HepG2 (cell line): ENCODE results near the gene SLC38A3. TPM values are rescaled to one million over a fixed set of nuclear protein-coding genes. Genes with fewer than 3 reads are reported as not detected.

Experiments used
- BRCA1 ChIP-seq: sonication (generic); formaldehyde crosslinking; IDR thresholded peaks from 2 replicates; pipeline ENCODE4 v1.4.0; 2020; ENCODE audit warnings: missing genetic modification reagents
- ESRRA ChIP-seq: sonication (generic); formaldehyde crosslinking; IDR thresholded peaks from 2 replicates; pipeline ENCODE4 v1.5.1; 2020; ENCODE audit warnings: mild to moderate bottlenecking, low read depth, missing genetic modification reagents
- FOXJ3 ChIP-seq: sonication (generic); formaldehyde crosslinking; IDR thresholded peaks from 2 replicates; pipeline ENCODE4 v1.4.0; 2020; ENCODE audit warnings: missing genetic modification reagents, mild to moderate bottlenecking, borderline replicate concordance
- MBD4 ChIP-seq: IDR thresholded peaks from 2 replicates; pipeline ENCODE4 v1.6.1; 2012; ENCODE audit warnings: low read length, inconsistent platforms, borderline replicate concordance
- NFRKB ChIP-seq: fragments of 450-650 bp; IDR thresholded peaks from 2 replicates; pipeline ENCODE4 v1.6.1; 2017
- PBX3 ChIP-seq: sonication (generic); formaldehyde crosslinking; IDR thresholded peaks from 2 replicates; pipeline ENCODE4 v1.8.1; 2023; ENCODE audit warnings: missing genetic modification reagents, inconsistent platforms, borderline replicate concordance
- RFX1 ChIP-seq: fragments of 450-650 bp; IDR thresholded peaks from 2 replicates; pipeline ENCODE4 v1.6.1; 2017
- ZNF503 ChIP-seq: sonication (generic); formaldehyde crosslinking; IDR thresholded peaks from 2 replicates; pipeline ENCODE4 v1.4.0; 2020; ENCODE audit warnings: missing genetic modification reagents
- ZNF512B ChIP-seq: sonication (generic); formaldehyde crosslinking; IDR thresholded peaks from 2 replicates; pipeline ENCODE4 v1.5.1; 2020; ENCODE audit warnings: missing genetic modification reagents, mild to moderate bottlenecking, borderline replicate concordance
- ZNF569 ChIP-seq: sonication (generic); formaldehyde crosslinking; IDR thresholded peaks from 2 replicates; pipeline ENCODE4 v1.5.0; 2020; ENCODE audit warnings: mild to moderate bottlenecking, missing genetic modification reagents, moderate library complexity, borderline replicate concordance
- ZNF609 ChIP-seq: sonication (generic); formaldehyde crosslinking; IDR thresholded peaks from 2 replicates; pipeline ENCODE4 v1.4.0; 2020; ENCODE audit warnings: mild to moderate bottlenecking, missing genetic modification reagents, borderline replicate concordance
- ZNF773 ChIP-seq: sonication (generic); formaldehyde crosslinking; IDR thresholded peaks from 2 replicates; pipeline ENCODE4 v1.4.0; 2020; ENCODE audit warnings: missing genetic modification reagents, borderline replicate concordance
- polyA plus RNA-seq, 8 experiments: library from polyadenylated mRNA; depleted of rRNA in 3 of 8; stranded (reverse) in 7 of 8; unstranded in 1 of 8; fragments of >200 nt; fragmentation: Illumina TruSeq in 4 of 8; extraction: Trizol in 4 of 8; gene quantifications; 2 replicates each; pipeline versions ENCODE4 v1.2.1 to v1.2.3, GENCODE V29; 2011 to 2016; ENCODE audit warnings: low read depth in 4 of 8, missing spikeins in 1 of 8, mixed read lengths in 1 of 8; ENCODE audit not compliant: insufficient read depth in 1 of 8
- total RNA-seq, 5 experiments: library from RNA; depleted of rRNA; stranded (reverse); fragments of >200 nt; fragmentation: Illumina TruSeq; extraction: Trizol; gene quantifications; 2 replicates each; pipeline ENCODE4 v1.2.3, GENCODE V29; 2016; ENCODE audit warnings: low read depth in 1 of 5
- TF ChIP-seq, protein P1 (sequence below): sonication (generic); formaldehyde crosslinking; IDR thresholded peaks from 2 replicates; pipeline ENCODE4 v1.4.0; 2020; ENCODE audit warnings: low read depth, mild to moderate bottlenecking, missing genetic modification reagents

The SLC38A3 gene
- total and polyA plus RNA-seq, 2 of the 13 experiments (the other 11 are each of a cell fraction or from before 2014, with no cell fraction given) = 29.8 to 164 TPM

DNA sequence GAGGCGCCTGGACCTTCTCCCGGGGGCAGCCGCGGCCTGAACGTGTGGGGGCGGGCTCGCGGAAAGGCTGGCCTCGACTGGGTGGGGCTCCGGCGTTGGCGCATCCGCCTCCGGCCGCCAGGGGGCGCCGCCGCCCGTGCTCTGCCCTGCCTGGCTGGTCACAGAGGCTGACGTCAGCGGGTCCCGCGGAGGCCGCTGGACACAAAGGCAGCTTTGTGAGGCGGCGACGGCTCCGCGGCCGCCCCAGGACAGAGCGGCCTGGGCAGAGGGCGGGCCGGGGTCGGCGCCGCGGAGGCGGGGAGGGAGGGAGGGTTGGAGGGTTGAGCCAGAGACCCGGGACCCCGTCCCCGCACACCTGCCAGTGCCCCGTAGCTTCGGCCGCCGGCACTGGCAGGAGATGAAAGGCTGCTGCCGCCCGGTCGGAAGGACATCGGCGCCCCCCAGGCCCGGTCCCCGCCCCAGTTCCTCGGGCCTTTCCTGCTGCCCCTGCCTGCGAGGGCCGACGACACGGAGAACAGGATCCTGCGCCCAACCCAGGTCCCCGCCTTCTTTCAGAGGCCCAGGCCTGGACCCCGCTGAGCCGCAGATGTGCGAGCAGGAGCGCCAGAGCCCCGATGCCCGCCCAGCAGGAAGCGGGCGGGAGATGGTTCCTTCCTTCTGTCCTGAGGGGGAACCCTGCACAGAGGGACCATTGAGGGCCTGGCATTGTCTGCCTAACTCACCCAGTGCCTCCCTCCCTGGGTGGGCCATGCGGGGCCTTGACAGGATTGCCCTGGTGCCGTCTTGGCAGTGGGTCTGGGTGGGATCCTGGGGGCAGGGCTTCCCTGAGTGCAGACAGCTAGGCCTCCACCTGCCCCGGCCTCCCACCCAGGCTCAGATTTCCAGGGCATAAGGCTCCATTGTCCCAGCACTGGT lies 55.2 kb downstream of the SLC38A3 start (continued):
- TF ChIP-seq ZNF512B (no peak), ZNF773 (CRISPR knock-in tag) (no peak), FOXJ3 (CRISPR knock-in tag) (peak; percentile 57; the same call in 1 of the 2 replicates), RFX1 (no peak), PBX3 (no peak), ESRRA (CRISPR knock-in tag) (peak; percentile 59; the same call in 1 of the 2 replicates), ZNF569 (CRISPR knock-in tag) (no peak), MBD4 (no peak), NFRKB (no peak), BRCA1 (CRISPR knock-in tag) (no peak; the same call in 1 of the 2 replicates), ZNF503 (CRISPR knock-in tag) (peak; percentile 83; the same call in 1 of the 2 replicates), ZNF609 (peak; percentile 68; the same call in 1 of the 2 replicates)
- TF ChIP-seq, protein P1, sequence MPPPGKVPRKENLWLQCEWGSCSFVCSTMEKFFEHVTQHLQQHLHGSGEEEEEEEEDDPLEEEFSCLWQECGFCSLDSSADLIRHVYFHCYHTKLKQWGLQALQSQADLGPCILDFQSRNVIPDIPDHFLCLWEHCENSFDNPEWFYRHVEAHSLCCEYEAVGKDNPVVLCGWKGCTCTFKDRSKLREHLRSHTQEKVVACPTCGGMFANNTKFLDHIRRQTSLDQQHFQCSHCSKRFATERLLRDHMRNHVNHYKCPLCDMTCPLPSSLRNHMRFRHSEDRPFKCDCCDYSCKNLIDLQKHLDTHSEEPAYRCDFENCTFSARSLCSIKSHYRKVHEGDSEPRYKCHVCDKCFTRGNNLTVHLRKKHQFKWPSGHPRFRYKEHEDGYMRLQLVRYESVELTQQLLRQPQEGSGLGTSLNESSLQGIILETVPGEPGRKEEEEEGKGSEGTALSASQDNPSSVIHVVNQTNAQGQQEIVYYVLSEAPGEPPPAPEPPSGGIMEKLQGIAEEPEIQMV (CRISPR knock-in tag) = peak; percentile 77; the same call in 1 of the 2 replicates
